ENCODE results near the gene KNOP1. TPM values are rescaled to one million over a fixed set of nuclear protein-coding genes. Genes with fewer than 3 reads are reported as not detected.
"Not testable (repeated sequence)": the region's sequence is repeated elsewhere in the genome, so short reads cannot be mapped to it uniquely, and the experiment has no call there.

The KNOP1 gene
- total RNA-seq, 2 experiments from 2014 or later = 17.4 to 17.9 TPM

GRCh38 chr16:19679281-19679680 lies 38.7 kb downstream of the KNOP1 start:
- H3K4me1 Mint-ChIP-seq; H3K9me3 Mint-ChIP-seq; H3K4me3 Mint-ChIP-seq; ATAC-seq (ENCODE audit: low read depth); H3K27ac Mint-ChIP-seq; H3K27me3 Mint-ChIP-seq; POLR2A ChIA-PET; DNase-seq: not testable (repeated sequence)
- peaks cover 20% of the 10 kb centered on the region for H3K36me3 Mint-ChIP-seq

- Mint-ChIP-seq H3K27ac (no peak overlapping the region), H3K4me3 (no peak overlapping the region), H3K36me3 (peaks cover 19% of the 10 kb centered on the region), H3K27me3 (no peaks in the 10 kb centered on the region), H3K9me3 (no peaks in the 10 kb centered on the region), H3K4me1 (no peaks in the 10 kb centered on the region)
- POLR2A ChIA-PET = no interaction called here
- ATAC-seq (ENCODE audit: low read depth) = no peak
- no peak for DNase-seq
Observed at GRCh38 chr16:19678804-19679203, 39.2 kb downstream of the KNOP1 start.

GRCh38 chr16:19677402-19677801 lies 40.6 kb downstream of the KNOP1 start:
- no peak for DNase-seq
- peaks cover 7% of the 10 kb centered on the region for H3K36me3 Mint-ChIP-seq
- H3K4me3 Mint-ChIP-seq = no peak overlapping the region
- ATAC-seq (ENCODE audit: low read depth) = no peak
- POLR2A ChIA-PET = no interaction called here
- no peaks in the 10 kb centered on the region for H3K9me3 Mint-ChIP-seq
- H3K27me3 Mint-ChIP-seq = no peaks in the 10 kb centered on the region
- no peaks in the 10 kb centered on the region for H3K4me1 Mint-ChIP-seq
- no peak overlapping the region for H3K27ac Mint-ChIP-seq

GRCh38 chr16:19674485-19674884 lies 43.5 kb downstream of the KNOP1 start:
- Mint-ChIP-seq H3K27me3 (no peaks in the 10 kb centered on the region), H3K4me1 (no peaks in the 10 kb centered on the region), H3K4me3 (no peak overlapping the region), H3K36me3 (peaks cover 7% of the 10 kb centered on the region), H3K27ac (no peak overlapping the region), H3K9me3 (no peaks in the 10 kb centered on the region)
- POLR2A ChIA-PET = no interaction called here
- ATAC-seq (ENCODE audit: low read depth) = no peak
- no peak for DNase-seq

- DNase-seq = no peak
- H3K4me3 Mint-ChIP-seq = no peak overlapping the region
- peaks cover 8% of the 10 kb centered on the region for H3K36me3 Mint-ChIP-seq
- no peaks in the 10 kb centered on the region for H3K27me3 Mint-ChIP-seq
- no peaks in the 10 kb centered on the region for H3K4me1 Mint-ChIP-seq
- no peak for ATAC-seq (ENCODE audit: low read depth)
- no peak overlapping the region for H3K27ac Mint-ChIP-seq
- H3K9me3 Mint-ChIP-seq = no peaks in the 10 kb centered on the region
- POLR2A ChIA-PET = no interaction called here
Observed at GRCh38 chr16:19672378-19672777, 45.6 kb downstream of the KNOP1 start.

- Mint-ChIP-seq H3K4me1 (no peaks in the 10 kb centered on the region), H3K27me3 (no peaks in the 10 kb centered on the region), H3K9me3 (no peaks in the 10 kb centered on the region), H3K27ac (no peak overlapping the region), H3K4me3 (no peak overlapping the region), H3K36me3 (peaks cover 33% of the 10 kb centered on the region)
- DNase-seq = no peak
- no peak for ATAC-seq (ENCODE audit: low read depth)
- POLR2A ChIA-PET = no interaction called here
Observed at GRCh38 chr16:19666477-19666876, 51.5 kb downstream of the KNOP1 start.

- H3K27me3 Mint-ChIP-seq; ATAC-seq (ENCODE audit: low read depth); H3K9me3 Mint-ChIP-seq; DNase-seq; H3K4me3 Mint-ChIP-seq; H3K27ac Mint-ChIP-seq; H3K4me1 Mint-ChIP-seq: not testable (repeated sequence)
- POLR2A ChIA-PET = interaction anchor here (0.6 kb wide), 1 partner anchor 127 kb away, joined by 5 read pairs; no protein-coding TSS in a partner anchor
- peaks cover 33% of the 10 kb centered on the region for H3K36me3 Mint-ChIP-seq
Observed at GRCh38 chr16:19665313-19665712, 52.7 kb downstream of the KNOP1 start.

GRCh38 chr16:19664166-19664565 lies 53.9 kb downstream of the KNOP1 start:
- no peak for DNase-seq
- no peak for ATAC-seq (ENCODE audit: low read depth)
- H3K9me3 Mint-ChIP-seq = no peaks in the 10 kb centered on the region
- POLR2A ChIA-PET = no interaction called here
- H3K27ac Mint-ChIP-seq = no peak overlapping the region
- no peaks in the 10 kb centered on the region for H3K27me3 Mint-ChIP-seq
- no peak overlapping the region for H3K4me3 Mint-ChIP-seq
- no peaks in the 10 kb centered on the region for H3K4me1 Mint-ChIP-seq
- H3K36me3 Mint-ChIP-seq = peaks cover 34% of the 10 kb centered on the region

GRCh38 chr16:19662351-19662750 lies 55.7 kb downstream of the KNOP1 start:
- Mint-ChIP-seq H3K27ac (no peak overlapping the region), H3K9me3 (no peaks in the 10 kb centered on the region), H3K27me3 (no peaks in the 10 kb centered on the region), H3K4me1 (no peaks in the 10 kb centered on the region), H3K4me3 (no peak overlapping the region), H3K36me3 (peaks cover 34% of the 10 kb centered on the region)
- DNase-seq (no peak), ATAC-seq (ENCODE audit: low read depth) (no peak)
- POLR2A ChIA-PET = no interaction called here

- Mint-ChIP-seq H3K9me3 (no peaks in the 10 kb centered on the region), H3K36me3 (peaks cover 37% of the 10 kb centered on the region), H3K4me3 (no peak overlapping the region), H3K27ac (no peak overlapping the region), H3K4me1 (no peaks in the 10 kb centered on the region), H3K27me3 (no peaks in the 10 kb centered on the region)
- no peak for DNase-seq
- no peak for ATAC-seq (ENCODE audit: low read depth)
- POLR2A ChIA-PET = no interaction called here
Observed at GRCh38 chr16:19660432-19660831, 57.6 kb downstream of the KNOP1 start.

- Mint-ChIP-seq H3K27ac (no peak overlapping the region), H3K36me3 (peaks cover 32% of the 10 kb centered on the region), H3K4me3 (no peak overlapping the region), H3K9me3 (no peaks in the 10 kb centered on the region), H3K4me1 (no peaks in the 10 kb centered on the region), H3K27me3 (no peaks in the 10 kb centered on the region)
- ATAC-seq (ENCODE audit: low read depth) (no peak), DNase-seq (no peak)
- POLR2A ChIA-PET = no interaction called here
Observed at GRCh38 chr16:19659554-19659953, 58.5 kb downstream of the KNOP1 start.

GRCh38 chr16:19657831-19658230 lies 60.2 kb downstream of the KNOP1 start:
- Mint-ChIP-seq H3K9me3 (no peaks in the 10 kb centered on the region), H3K4me1 (no peaks in the 10 kb centered on the region), H3K4me3 (no peak overlapping the region), H3K27me3 (no peaks in the 10 kb centered on the region), H3K27ac (no peak overlapping the region), H3K36me3 (peaks cover 28% of the 10 kb centered on the region)
- no peak for ATAC-seq (ENCODE audit: low read depth)
- DNase-seq = no peak
- POLR2A ChIA-PET = no interaction called here

GRCh38 chr16:19655242-19655777 lies 62.7 kb downstream of the KNOP1 start:
- DNase-seq = no peak
- H3K36me3 Mint-ChIP-seq = peaks cover 21% of the 10 kb centered on the region
- POLR2A ChIA-PET = no interaction called here

GRCh38 chr16:19654147-19654546 lies 63.9 kb downstream of the KNOP1 start:
- Mint-ChIP-seq H3K9me3 (no peaks in the 10 kb centered on the region), H3K36me3 (peaks cover 20% of the 10 kb centered on the region), H3K4me3 (no peak overlapping the region), H3K27ac (no peak overlapping the region), H3K27me3 (no peaks in the 10 kb centered on the region), H3K4me1 (no peaks in the 10 kb centered on the region)
- no peak for ATAC-seq (ENCODE audit: low read depth)
- POLR2A ChIA-PET = no interaction called here
- no peak for DNase-seq

More at GRCh38 chr16:19655242-19655777, 62.7 kb downstream of the KNOP1 start:
- Mint-ChIP-seq H3K9me3 (no peaks in the 10 kb centered on the region), H3K4me3 (no peak overlapping the region), H3K4me1 (no peaks in the 10 kb centered on the region), H3K27ac (no peak overlapping the region), H3K27me3 (no peaks in the 10 kb centered on the region)
- ATAC-seq (ENCODE audit: low read depth) = no peak

Measured in activated naive CD8-positive, alpha-beta T cell treated with anti-CD3 and anti-CD28 coated beads, Interleukin-2, amount 10 ng/mL, durations not matched to agents 7 days and 5 days (primary cell).